Measurements from ENCODE around the gene COL2A1.
"Not testable (repeated sequence)": the region's sequence is repeated elsewhere in the genome, so short reads cannot be mapped to it uniquely, and the experiment has no call there.

Gene COL2A1

DNA sequence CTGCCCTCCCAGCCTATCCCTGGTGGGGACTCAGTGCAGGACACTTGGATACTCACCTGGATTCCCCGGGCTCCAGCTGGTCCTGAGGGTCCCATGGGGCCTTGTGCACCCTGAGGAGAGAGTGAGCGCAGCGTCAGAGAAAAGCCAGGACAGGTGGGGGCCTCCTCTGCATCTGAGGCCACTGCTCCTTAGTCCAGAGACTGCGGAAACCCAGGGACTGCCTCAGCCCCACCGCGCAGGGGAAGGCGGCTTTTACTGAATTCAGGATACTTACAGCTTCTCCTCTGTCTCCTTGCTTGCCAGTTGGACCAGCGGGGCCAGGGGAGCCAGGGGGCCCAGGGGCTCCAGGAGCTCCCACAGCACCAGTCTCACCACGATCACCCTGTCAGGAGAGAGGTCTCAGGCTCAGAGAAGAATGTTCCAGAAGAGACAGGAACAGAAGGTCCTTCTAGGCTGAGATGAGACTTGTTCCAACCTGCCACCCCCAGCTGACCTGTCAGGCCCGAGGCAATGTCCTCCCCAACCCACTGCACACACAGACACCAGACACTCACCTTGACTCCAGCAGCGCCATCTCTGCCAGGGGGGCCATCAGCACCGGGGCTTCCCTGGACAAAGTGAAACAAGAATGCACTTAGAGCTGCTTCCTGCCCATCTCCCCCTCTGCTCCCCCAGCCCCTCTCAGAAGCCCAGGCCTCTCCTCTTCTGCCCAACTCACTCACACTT, 27.1 kb downstream of the COL2A1 start:
- DNase-seq (ENCODE audit: low read depth in 4 of 4, low spot score in 1 of 4): no peak

DNA sequence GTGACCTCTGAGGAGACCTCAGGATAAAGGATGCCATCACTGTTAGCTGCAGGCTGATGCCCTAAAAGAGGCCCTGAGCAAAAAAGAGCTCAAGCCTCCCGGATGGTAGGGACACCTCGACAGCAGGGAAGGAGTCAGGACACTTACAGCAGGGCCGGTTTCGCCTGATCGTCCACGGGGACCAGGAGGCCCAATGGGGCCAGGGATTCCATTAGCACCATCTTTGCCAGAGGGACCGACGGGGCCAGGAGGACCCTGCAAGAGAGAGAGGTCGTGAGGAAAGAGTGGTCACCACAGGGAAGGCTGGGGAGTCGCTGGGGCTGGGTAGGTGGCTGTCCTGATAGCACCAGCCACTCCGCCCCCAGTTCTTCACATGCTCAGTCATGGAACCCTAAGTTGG, 28.5 kb downstream of the COL2A1 start:
- DNase-seq (ENCODE audit: low read depth in 4 of 4, low spot score in 1 of 4): no peak

DNA sequence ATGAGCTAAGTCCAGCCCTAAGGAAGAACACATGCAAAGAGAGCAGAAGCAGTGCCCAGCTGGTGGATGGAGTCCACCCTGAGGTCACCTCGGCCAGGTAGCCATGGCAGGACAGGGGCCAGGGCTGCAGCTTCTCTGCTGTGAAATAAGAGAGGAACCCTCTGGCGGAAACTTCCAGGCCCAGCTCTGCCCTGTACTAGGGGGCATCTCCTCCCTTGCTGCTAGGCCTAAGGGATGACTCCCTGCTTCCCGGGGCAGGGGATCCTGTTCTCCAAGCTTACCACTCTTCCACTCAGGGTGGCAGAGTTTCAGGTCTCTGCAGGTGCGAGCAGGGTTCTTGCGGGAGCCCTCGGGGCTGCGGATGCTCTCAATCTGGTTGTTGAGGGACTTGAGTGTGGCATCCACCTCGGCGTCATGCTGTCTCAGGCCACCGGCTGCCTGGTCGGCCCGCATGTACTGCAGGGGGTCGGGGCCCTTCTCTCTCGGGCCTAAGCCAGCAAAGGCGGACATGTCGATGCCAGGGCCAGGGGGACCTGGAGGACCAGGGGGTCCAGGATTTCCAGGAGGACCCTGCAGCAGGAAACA, 29.1 kb downstream of the COL2A1 start:
- no peak for DNase-seq (ENCODE audit: low read depth in 4 of 4, low spot score in 1 of 4)

DNA sequence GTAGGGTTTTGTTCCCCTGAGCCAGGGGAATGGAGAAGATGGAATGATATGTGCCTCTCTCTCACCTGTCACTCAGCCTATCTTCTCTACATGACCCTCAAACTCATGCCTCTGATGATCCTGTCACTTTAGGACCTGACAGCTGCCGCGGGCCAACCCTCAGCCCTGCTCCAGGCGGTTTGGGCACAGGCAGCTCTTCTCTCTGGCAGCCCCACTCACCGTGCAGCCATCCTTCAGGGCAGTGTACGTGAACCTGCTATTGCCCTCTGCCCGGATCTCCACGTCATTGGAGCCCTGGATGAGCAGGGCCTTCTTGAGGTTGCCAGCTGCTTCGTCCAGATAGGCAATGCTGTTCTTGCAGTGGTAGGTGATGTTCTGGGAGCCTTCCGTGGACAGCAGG, 30.4 kb downstream of the COL2A1 start:
- no peak for DNase-seq (ENCODE audit: low read depth in 4 of 4, low spot score in 1 of 4)

DNA sequence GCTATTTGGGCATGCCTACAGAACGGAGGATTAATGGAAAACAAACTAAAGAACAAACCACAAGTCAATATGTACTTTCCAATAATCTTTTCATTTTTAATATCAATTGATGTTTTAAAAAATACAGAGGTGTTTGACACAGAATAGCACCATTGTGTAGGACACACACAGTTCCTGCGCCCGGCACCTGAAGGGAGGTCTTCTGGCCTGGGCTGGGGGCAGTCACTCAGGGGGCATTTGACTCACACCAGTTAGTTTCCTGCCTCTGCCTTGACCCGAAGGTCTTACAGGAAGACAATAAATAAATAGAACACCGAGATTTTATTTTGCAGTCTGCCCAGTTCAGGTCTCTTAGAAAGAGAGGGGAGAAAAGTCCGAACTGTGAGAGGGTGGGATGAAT, 31.4 kb downstream of the COL2A1 start:
- DNase-seq (ENCODE audit: low read depth in 4 of 4, low spot score in 1 of 4): no peak

DNA sequence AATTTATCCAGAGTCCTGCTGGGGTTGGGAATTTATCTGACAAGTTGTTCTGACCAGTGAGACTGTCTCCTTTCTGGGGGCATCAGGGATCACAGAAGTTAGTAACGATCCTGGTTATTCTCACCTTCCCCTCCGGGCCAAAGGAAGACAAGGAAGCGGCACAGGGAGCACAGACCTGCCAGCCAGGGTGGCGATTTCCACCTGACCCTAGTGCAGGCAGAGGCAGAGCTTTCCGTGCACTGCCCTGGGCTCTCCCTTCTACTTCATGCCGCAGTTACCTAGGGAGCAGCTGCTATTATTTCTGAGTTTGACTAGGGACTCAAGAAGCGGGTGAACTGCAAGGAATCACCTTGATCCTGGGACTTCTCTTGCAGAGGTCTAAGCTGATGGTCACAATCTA, 33.4 kb downstream of the COL2A1 start:
- DNase-seq (ENCODE audit: low read depth in 4 of 4, low spot score in 1 of 4): no peak

DNA sequence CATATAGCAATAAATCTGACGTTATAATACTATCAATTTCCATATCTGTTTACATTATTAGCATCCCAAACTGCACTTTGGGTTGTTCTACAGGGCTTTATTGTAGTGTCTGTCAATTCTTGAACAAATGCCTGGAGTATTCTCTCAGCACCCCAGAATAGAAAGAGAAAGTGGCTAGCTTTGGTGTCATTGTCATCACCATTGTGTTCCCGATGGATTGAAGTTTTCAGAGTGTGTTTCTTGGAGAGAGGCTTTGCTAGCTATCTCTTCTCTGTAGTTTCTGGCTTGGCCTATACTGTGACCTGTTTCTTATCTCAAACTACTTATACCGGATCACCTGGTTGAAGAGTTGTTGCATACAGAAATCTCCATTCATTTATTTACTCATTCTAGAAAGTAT, 34.4 kb downstream of the COL2A1 start:
- no peak for DNase-seq (ENCODE audit: low read depth in 4 of 4, low spot score in 1 of 4)

DNA sequence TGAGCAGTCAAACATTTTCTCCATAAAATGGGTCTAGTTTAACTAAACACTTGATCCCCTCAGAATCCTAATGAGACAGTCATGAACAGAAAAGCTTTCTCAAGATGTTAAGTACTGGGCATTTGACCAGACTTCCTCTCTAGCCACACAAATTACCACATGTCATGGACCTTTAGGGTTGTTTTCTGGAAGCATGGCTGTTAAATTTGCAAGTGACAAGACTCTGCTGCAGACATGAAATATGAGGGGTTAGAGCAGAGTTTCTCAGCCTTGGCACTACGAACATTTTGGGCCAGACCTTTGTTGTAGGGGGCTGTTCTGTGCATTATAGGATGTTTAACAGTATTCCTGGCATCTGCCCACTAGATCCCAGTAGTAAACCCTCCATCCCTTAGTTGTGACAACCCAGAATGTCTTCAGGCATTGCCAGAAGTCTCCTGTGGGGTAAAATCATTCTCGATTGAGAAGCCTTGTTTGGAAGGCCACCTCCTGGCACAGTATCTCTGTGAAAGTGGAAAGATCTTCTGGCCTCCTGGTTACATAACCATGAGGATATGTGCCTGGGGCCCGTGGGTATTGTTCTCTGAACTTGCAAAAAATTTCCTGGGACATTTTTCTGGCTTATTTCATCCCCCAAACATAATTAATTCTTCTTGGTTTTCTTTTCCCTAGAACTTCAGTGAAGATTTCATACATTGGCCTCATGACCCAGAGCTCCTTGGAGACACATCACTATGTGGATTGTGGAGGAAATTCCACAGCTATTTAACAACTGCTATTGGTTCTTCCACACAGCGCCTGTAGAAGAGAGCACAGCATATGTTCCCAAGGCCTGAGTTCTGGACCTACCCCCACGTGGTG, 36.6 kb downstream of the COL2A1 start:
- no peak for DNase-seq (ENCODE audit: low read depth in 4 of 4, low spot score in 1 of 4)

DNA sequence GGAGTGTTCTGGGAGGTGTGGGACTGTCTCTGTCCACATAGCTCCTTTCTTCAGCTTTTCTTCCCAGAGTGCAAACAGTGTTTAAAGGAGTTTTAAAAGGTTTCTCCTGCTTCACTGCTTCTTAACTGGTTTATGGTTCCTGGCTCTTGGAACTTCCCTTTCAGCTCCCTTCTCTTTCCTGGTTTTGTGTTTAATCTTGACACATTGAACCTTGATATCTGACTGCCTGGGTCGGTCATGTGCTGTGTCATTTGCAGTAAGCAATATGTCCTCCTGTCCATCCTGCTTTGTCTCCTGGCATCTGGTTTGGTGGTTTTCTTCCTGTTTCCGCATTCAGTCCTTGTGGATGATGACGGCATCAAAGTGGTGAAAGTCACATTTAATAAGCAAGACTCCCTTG, 38.7 kb downstream of the COL2A1 start:
- no peak for DNase-seq (ENCODE audit: low read depth in 4 of 4, low spot score in 1 of 4)

DNA sequence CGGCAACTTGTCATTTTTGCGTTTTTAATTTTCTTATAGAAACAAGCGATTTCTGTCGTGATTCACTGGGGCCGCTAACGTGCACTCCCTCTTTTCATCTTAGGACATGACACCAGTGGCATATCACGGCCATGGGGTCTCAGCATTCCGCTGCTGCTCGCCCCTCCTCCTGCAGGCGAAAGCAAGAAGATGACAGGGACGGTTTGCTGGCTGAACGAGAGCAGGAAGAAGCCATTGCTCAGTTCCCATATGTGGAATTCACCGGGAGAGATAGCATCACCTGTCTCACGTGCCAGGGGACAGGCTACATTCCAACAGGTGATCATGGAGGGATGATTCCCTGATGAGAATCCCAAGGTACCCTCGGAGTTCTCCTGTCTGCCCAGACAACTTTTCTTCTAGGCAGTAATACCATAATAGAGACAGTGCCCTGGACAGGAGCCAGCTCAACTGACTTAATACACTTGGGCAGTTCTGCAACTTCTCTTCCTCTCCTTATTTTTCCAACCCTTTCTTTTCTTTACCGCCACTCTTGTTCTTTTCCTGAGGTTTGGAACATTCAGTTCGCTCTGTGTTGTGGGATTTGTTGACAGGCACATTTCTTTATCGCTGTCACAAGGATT, 40.1 kb downstream of the COL2A1 start:
- no peak for DNase-seq (ENCODE audit: low read depth in 4 of 4, low spot score in 1 of 4)

DNA sequence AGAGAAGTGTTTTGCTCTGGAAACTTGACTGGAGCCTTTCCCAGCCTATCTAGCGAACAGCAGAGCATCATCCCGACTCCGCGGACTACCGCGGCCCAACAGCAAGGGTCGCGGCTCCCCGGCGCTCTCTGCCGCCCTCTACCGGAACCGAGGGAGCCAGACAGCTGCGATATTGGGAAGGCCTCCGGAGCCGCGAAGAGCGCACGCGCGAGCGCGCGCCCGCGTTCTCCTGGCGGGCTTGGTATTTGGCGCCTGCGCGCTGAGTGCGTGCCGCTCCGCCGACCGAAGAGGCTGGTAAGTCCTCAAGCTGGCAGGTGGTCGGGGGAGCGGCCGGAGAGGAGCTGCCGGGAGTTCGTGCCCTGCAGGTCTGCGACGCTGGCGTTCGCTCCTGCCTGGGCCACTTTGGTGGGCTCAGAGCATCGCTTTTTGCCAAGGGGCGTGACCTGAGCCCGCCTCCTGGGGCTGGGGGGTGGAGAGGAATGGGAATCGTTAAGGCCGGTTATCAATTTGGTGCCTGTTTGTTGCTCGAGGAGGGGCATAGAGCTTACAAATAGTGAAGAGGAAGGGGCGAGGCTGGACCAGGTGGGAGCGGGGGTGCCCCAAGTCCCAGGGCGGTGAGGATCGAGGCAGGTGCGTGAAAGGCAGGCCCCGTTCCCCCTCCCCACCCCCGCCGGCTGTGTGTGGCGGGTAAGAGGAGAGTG, 40.8 kb downstream of the COL2A1 start, which contains the start of gene TMEM106C:
TSS of gene TMEM106C (plus strand) at position 257 of the 701 bp plus-strand sequence. CDS start 641 bp downstream, outside the sequence.
- DNase-seq (ENCODE audit: low read depth in 4 of 4, low spot score in 1 of 4): peak; percentile 71 to 94 (median 86)

DNA sequence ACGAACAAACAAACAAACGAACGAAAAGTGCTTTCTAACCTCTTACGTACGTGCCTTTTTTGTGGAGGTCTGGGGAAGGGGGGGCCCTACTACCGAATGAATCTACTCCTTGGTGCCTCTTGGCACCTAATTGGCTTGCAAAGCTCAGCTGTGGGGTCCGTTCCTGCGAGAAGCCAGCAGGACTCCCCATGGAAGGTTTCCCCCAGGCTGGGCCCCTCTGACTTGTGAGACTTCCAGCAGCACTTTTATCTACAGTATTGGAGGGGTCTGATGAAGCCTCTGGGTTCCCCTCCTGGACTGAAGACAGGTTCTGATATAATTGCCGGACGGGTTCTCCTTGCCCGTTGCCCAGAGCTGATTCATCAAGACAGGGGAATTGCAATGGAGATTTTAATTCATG, 42.1 kb downstream of the COL2A1 start:
- no peak for DNase-seq (ENCODE audit: low read depth in 4 of 4, low spot score in 1 of 4)

DNA sequence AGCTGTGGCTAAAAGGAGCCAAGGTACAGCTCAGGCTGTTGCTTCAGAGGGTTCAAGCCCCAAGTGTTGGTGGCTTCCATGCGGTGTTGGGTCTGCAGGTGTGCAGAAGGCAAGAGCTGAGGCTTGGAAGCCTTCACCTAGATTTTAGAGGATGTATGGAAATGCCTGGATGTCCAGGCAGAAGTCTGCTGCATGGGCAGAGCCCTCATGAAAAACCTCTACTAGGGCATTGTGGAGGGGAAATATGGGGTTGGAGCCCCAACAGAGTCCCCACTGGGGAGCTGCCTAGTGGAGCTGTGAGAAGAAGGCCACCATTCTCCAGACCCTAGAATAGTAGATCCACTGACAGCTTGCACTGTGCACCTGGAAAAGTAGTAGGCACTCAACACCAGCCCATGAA, 46.6 kb downstream of the COL2A1 start:
- DNase-seq (ENCODE audit: low read depth in 4 of 4, low spot score in 1 of 4): not testable (repeated sequence)

DNA sequence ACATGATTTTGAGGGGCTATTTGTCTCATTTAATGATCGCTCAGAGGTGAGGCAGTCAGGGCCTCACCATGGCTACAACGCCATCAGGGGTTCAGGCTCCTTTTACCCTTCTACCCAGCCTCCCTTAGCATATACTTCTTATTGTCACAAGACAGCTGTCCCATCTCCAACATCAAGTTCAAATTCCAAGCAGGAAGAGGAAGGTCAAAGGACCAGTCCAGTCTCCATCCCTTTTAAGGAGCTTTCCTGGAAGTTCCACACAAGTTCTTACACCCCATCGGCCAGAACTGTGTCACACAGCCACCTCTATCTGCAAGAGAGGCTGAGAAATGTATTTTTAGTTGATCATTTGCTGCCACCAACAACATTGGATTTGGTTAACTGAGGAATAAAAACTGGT, 49.2 kb downstream of the COL2A1 start:
- no peak for DNase-seq (ENCODE audit: low read depth in 4 of 4, low spot score in 1 of 4)

DNA sequence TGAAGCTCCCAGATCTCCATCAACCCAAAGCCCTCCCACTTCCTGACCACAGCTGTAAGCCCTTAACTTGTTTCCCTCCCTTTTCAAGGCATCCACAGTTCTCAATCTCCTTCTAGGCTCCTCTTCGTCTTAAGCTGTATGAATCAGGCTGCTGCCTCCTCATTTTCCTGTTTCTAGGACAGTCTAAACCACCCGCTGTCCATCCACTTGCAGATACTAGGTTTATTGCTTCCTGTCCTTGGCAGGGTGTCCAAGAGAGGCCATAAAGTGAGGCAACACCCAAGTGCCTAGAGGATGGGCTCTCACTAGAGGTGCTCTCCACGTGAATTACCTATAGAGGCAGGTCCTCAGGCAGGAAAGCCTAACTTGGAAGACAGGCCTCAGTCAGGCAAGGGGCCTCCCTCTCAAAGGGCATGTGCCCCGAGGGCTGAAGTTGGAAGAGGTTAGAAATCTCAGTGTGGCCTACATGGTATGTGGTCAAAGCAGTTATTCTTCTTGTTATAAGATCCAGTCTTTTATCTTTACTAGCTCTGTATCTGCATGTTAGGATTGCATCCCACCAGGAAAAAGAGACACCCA, 49.7 kb downstream of the COL2A1 start:
- no peak for DNase-seq (ENCODE audit: low read depth in 4 of 4, low spot score in 1 of 4)

DNA sequence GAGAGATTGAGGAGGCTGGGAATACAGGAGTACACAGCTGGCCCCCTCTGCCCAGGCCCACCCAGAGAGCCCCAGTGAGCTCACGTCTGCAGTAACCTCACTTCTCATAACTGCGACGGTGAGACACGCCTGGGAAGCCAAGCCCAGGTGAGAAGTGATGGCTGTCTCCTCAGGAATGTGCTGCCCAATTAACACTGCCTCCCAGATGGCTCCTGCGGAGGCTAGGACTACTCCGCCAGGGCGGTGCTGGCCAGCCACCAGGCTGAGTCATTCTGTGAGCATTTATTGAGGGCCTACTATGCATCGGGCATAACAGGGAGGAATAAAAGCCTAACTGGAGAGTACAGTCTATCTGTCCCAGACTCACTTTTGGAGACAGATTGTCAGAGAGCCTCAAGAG, 50.2 kb downstream of the COL2A1 start:
- no peak for DNase-seq (ENCODE audit: low read depth in 4 of 4, low spot score in 1 of 4)

DNA sequence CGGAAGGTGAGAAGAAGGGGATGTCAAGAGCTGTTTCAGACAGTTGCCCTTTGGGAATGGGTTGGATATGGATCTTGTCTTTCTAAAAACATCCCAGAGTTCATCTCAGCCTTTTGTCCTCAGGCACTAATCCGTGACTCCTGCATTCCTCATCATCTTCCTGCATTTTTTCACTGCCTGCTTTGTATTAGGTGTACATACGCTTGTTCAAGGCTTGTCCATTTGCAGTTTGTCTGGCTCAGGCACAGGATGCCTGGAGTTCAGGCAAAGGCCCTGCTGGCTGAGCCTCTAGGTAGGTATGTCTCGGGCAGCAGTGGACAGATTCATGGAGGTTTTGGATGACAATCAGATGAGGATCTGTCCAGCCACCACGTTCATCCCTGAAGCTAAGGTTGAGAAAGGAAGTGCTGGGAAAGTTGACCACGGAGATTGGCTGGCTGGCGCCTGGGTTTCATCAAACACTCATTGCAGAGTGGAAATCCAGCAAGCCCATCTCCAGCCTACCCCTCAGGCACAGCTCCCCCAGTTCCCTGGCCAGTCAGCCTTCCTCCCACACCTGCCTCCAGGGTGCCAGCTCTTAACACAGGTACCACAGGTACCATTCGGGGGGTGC, 53.3 kb downstream of the COL2A1 start:
- no peak for DNase-seq (ENCODE audit: low read depth in 4 of 4, low spot score in 1 of 4)

DNA sequence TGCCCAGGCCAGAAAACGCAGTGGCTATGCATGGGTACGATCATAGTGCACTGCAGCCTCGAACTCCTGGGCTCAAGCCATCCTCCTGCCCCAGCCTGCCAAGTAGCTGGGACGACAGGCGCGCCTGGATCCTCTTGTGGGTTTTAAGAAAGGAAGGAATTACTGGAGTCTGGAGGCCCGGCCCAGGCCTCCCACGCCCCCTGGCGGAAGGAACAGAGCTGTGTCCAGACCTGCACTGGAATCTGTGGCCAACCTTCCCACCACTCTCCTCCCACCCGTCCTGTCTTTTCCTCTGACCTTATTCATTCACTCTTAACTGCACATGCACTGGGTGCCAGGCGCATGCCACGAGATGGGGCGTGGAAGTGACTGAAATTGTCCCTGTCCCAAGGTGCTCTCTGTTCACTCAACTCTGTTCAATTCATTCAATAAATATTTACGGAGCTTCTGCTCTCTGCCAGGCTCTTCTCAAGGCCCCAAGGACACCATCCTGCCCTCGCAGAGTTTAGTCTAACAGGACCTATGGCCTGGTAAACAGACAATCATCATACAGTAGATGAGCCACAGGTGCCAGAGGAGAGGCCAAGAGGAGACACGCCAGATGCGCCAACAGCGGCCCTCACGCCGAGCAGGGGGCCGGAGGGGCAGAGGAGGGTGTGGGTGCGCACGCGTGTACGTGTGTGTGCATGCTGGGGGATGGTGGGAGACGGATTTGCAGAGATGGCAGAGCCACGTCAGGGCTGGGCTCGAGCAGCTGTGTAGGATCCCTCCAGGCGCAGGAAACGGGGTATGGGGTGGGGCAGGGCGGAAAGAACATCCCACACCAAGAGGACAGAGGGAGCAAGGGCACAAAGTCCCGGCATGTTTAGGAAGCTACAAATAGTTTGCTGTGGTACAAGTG, 54.6 kb downstream of the COL2A1 start:
- peak in 1 of 4 experiments; percentile 44 for DNase-seq (ENCODE audit: low read depth in 4 of 4, low spot score in 1 of 4)

DNA sequence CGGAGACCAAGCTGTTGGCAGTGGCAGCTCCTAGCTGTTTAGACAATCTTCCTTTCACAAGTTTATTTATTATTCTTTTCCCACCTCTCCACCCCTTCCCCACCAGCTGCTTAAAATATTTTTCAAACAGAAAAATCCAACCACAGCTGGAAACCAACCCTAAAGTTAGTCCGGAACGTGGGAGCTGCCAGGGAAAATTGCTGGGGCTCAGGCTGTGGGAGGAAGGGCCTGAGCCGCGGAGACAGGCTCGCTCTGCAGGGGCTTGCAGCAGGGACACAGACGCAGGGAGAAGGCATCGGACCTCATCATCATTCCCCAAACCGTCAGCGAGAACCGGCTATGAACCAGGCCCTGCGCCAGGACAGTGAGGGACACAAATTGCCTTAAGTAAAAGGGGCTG, 56.9 kb downstream of the COL2A1 start:
- no peak for DNase-seq (ENCODE audit: low read depth in 4 of 4, low spot score in 1 of 4)

Data from stimulated activated CD4-positive, alpha-beta T cell treated with anti-CD3 and anti-CD28 coated beads, Interleukin-1b, Interleukin-23, amount 100 ng/mL, for 24 hours (primary cell).